IMR-90 (cell line): ENCODE results near the gene TCFL5.
A peak's percentile ranks its signal among the peaks of the same experiment; 100 is the strongest.

Experiments
- CEBPB ChIP-seq: IDR thresholded peaks from 2 replicates; pipeline ENCODE4 v1.6.1; 2012; ENCODE audit warnings: low read depth, low read length, improper control_type of control experiment
- CHD1 ChIP-seq: IDR thresholded peaks from 2 replicates; pipeline ENCODE4 v1.6.1; 2012; ENCODE audit warnings: low read depth, low read length, improper control_type of control experiment
- NFE2L2 ChIP-seq: fragments of 150-350 bp; IDR thresholded peaks from 2 replicates; pipeline ENCODE4 v1.6.1; 2016; ENCODE audit warnings: low read depth, mild to moderate bottlenecking, low read length
- POLR2A ChIP-seq: IDR thresholded peaks from 2 replicates; pipeline ENCODE4 v1.6.1; 2012; ENCODE audit warnings: mild to moderate bottlenecking, low read depth, low read length
- TF ChIP-seq, protein P1 (sequence below): conservative IDR thresholded peaks from 2 replicates; pipeline ENCODE4 v1.5.1; 2012; ENCODE audit warnings: mild to moderate bottlenecking, low read depth, low read length, improper control_type of control experiment
- TF ChIP-seq, protein P2 (sequence below): fragments of 150-350 bp; IDR thresholded peaks from 2 replicates; pipeline ENCODE4 v1.6.1; 2017; ENCODE audit warnings: mild to moderate bottlenecking, antibody characterized with exemption, low read length, low read depth

DNA sequence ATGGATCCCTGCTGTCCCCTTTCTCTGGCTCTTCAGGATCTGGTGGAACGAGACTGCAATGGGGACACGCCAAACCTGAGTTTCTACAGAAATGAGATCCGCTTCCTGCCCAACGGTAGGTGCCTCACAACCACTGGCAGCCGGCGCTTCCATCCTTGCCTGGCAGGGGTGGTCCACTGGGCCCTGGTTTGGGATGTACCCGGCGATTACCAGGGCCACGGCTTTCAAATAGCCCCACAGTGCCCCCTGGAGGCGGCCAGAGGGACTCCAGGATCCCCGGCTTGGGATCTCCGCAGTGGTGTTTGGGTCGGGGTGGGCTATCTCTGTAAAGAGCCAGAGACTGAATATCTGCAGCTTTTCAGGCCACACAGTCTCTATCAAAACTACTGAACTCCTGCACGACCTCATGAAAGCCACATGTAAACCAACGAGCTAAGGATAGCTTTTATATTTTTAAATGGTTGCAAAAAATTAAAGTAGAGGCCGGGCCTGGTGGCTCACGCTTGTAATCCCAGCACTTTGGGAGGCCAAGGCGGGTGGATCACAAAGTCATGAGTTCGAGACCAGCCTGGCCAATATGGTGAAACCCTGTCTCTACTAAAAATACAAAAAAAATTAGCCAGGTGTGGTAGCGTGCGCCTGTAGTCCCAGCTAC is 53.3 kb downstream of the TCFL5 start:
- TF ChIP-seq, protein P1, sequence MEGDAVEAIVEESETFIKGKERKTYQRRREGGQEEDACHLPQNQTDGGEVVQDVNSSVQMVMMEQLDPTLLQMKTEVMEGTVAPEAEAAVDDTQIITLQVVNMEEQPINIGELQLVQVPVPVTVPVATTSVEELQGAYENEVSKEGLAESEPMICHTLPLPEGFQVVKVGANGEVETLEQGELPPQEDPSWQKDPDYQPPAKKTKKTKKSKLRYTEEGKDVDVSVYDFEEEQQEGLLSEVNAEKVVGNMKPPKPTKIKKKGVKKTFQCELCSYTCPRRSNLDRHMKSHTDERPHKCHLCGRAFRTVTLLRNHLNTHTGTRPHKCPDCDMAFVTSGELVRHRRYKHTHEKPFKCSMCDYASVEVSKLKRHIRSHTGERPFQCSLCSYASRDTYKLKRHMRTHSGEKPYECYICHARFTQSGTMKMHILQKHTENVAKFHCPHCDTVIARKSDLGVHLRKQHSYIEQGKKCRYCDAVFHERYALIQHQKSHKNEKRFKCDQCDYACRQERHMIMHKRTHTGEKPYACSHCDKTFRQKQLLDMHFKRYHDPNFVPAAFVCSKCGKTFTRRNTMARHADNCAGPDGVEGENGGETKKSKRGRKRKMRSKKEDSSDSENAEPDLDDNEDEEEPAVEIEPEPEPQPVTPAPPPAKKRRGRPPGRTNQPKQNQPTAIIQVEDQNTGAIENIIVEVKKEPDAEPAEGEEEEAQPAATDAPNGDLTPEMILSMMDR = peak; percentile 81
- TF ChIP-seq POLR2A (no peak), CHD1 (no peak), CEBPB (no peak), NFE2L2 (no peak)
- TF ChIP-seq, protein P2, sequence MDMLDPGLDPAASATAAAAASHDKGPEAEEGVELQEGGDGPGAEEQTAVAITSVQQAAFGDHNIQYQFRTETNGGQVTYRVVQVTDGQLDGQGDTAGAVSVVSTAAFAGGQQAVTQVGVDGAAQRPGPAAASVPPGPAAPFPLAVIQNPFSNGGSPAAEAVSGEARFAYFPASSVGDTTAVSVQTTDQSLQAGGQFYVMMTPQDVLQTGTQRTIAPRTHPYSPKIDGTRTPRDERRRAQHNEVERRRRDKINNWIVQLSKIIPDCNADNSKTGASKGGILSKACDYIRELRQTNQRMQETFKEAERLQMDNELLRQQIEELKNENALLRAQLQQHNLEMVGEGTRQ = no peak
